GM18951 (cell line): ENCODE measurements around the gene BMAL2.

Experiments used
- POLR2A ChIP-seq: IDR thresholded peaks from 4 replicates; pipeline ENCODE4 v1.6.1; 2011; ENCODE audit warnings: mild to moderate bottlenecking; ENCODE audit not compliant: insufficient read length, insufficient read depth; ENCODE audit errors: extremely low read depth
- in situ Hi-C: fragments of 300-500 bp; cut with MboI; formaldehyde crosslinking; loops from one replicate; pipeline ENCODE4 v1.12.0; 2022; ENCODE audit warnings: low sequenced_read_pairs, mixed read lengths, inconsistent platforms; ENCODE audit not compliant: unreplicated experiment

The BMAL2 gene, protein sequence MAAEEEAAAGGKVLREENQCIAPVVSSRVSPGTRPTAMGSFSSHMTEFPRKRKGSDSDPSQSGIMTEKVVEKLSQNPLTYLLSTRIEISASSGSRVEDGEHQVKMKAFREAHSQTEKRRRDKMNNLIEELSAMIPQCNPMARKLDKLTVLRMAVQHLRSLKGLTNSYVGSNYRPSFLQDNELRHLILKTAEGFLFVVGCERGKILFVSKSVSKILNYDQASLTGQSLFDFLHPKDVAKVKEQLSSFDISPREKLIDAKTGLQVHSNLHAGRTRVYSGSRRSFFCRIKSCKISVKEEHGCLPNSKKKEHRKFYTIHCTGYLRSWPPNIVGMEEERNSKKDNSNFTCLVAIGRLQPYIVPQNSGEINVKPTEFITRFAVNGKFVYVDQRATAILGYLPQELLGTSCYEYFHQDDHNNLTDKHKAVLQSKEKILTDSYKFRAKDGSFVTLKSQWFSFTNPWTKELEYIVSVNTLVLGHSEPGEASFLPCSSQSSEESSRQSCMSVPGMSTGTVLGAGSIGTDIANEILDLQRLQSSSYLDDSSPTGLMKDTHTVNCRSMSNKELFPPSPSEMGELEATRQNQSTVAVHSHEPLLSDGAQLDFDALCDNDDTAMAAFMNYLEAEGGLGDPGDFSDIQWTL

DNA sequence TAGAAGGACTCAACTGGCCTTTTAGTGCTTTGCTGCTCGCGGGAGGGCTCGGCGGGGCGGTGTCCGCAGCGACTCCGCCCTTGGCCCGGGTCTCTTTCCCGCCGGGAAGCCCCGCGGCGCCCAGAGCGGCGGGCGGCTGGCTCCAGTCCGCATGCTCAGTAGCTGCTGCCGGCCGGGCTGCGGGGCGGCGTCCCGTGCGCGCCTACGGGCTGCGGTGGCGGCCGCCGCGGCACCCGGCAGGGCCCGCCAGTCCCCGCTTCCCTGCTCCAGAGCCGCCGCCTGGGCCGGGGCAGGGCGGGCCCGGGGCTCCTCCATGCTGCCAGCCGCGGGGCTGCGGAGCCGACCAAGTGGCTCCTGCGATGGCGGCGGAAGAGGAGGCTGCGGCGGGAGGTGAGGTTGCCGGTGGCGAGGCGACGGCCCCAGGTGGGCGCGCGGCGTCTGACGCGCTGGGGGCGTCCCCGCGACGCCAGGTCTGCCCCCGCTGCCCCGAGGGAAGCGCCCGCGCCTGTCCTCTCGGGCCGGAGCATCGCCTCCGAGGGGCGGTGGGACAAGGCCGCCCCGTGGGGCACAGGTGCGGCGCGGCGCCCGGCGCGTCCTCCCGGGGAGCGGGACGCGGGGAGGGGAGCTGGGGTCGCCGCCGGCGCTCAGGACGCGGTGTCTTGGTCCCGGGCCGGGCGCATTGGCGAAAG, at the start of gene BMAL2:
TSS of gene BMAL2 (plus strand) at position 123 of the 689 bp plus-strand sequence. CDS start at position 360, 237 bp downstream.
- peak; percentile 85 for TF ChIP-seq POLR2A
- in situ Hi-C loops = no loop called here

DNA sequence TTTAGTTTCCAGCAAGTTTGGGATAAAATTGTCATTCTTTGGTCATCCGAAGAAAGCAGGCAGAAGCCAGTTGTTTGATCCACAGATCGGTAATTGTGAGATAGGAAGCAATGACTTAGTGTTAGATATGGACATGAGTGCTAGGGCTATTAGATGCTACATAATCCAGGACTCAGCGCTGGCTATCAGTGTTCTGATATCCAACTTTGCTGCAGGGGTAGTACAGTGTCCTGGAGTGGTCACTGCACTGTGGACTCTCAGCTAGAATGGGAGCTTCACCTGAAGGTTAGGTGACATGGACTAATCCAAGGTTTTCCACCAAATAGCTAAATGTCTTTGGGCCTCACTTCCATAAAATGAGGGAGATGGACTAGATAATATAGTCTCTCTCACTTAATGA, 48.6 kb upstream of the BMAL2 start:
- TF ChIP-seq POLR2A = no peak
- in situ Hi-C loops = loop anchor here (25.0 kb wide), 1 partner anchor 247 kb away; no protein-coding TSS in a partner anchor

DNA sequence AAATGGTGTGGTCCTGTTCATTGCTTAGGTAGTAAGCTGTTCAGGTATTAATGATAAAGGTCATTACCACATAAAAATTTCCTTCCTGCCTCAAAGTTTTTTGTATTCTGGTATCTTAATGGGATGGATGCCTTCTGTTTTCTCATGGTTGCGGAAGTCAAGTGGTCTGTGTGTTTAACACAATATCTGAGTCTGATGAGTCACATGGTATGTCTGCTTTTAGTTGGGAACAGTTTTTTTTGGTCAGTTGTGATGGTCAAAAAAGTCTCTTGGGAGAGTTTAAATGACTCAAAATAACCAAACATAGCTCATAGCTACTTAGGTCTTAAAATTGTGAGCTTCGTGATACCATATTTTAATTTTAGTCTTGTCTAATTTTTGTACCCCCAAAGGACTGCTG, 47.9 kb upstream of the BMAL2 start:
- TF ChIP-seq POLR2A = no peak
- in situ Hi-C loops = loop anchor here (25.0 kb wide), 1 partner anchor 247 kb away; no protein-coding TSS in a partner anchor

DNA sequence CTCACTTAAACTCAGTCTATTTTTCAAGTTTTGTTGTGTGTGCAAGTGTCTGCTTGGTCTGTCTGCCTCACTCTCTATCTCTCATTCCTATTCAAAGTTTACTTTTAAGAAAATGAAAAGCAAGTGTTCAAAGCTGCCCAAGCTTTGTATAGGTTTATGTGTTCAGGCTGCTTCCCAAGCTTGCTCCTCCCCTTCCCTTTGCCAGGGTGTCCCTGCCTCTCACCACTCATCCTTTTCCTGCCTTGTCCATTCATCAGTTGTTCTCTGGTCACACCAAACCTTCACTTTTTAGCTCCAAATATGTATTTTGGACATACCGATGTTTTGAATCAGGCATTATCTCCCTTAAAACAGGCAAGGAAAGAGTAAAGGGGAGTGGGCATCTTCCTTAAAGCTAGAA, 47.2 kb upstream of the BMAL2 start:
- no peak for TF ChIP-seq POLR2A
- in situ Hi-C loops = loop anchor here (25.0 kb wide), 1 partner anchor 248 kb away; no protein-coding TSS in a partner anchor

DNA sequence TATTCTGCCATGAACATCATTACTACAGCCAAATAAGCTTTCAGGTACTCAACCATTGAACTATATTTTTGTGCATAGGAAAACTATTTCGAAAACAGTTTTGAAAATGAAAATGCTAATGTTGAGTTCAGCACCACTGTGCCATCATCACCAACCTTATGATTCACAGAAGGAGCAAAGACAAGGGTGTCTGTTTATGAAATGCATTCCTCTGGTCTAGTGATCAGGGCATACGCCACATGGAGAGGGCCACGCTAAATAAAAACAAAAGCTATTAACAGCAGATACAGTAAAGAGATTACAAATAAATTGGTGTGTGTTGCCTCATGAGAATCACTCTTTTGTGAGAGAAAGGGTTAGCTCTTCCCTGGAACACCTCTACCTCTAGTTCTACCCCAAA, 43.2 kb upstream of the BMAL2 start:
- in situ Hi-C loops = loop anchor here (25.0 kb wide), 1 partner anchor 252 kb away; no protein-coding TSS in a partner anchor
- TF ChIP-seq POLR2A = no peak

DNA sequence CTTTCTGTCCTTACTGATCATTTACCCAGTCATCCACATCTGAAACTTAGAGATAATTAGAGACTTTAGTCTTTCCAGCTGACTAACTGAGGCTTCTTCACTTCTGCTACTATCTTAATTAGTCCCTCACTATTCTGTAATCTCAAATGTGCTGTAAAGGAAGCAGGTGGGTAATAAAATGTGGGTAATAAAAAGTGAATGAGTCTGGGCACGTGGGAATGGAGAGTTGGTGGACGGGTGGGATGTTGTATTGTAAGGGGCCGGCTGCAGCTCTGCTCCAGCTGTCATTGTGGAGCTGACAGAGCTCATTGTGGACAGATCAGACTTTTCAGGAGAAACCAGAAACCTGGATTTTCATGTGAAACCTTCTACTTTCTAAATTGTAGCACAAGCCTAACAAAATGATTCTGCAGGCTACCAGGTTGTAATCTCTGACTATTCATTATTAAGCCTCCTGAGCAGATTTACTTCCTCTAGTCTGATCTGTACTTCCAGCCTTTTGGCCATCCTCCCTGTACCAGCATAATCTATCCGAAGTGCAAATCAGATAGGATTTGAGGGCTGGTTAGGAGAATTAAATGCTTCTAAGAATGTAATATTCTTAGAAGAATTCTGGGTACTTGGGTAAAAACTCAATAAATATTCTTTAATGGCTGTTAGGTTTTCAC, 42.0 kb upstream of the BMAL2 start:
- in situ Hi-C loops = loop anchor here (25.0 kb wide), 1 partner anchor 253 kb away; no protein-coding TSS in a partner anchor
- TF ChIP-seq POLR2A = no peak

DNA sequence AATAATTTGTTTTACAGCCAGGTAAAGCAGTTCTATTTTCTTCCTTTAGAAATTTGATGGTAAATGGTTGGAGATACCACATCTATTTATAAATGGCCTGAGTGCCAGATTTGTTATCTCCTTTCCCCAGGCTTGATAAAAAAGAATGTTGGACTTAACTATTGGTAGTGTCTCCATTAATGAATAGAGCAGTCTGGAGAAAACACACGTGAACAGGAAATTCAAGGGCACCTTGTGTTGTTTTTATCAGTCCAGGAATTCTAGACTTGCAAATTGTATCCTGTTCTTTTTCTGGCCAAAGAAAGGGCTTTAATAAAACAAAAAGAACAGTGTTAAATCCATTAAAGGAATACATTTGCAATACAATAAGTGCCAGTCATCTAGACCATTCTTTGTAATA, 40.8 kb upstream of the BMAL2 start:
- in situ Hi-C loops = loop anchor here (25.0 kb wide), 1 partner anchor 255 kb away; no protein-coding TSS in a partner anchor
- TF ChIP-seq POLR2A = no peak

DNA sequence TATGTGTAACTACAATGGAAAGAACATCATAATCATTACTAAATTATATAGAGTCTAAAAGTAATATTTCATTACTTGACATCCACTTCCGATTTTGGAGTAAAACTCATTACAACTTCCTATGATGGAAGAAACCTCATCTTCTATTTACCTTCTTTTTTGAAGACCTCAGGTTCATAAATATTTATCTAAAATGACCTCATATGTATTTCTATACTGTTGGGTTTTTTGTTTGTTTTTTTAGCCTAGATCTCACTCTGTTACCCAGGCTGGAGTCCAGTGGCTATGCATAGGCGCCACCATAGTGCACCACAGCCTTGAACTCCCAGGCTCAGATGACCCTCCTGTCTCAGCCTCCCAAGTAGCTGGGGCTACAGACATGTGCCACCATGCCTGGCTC, 39.9 kb upstream of the BMAL2 start:
- in situ Hi-C loops = loop anchor here (25.0 kb wide), 1 partner anchor 255 kb away; no protein-coding TSS in a partner anchor
- no peak for TF ChIP-seq POLR2A

DNA sequence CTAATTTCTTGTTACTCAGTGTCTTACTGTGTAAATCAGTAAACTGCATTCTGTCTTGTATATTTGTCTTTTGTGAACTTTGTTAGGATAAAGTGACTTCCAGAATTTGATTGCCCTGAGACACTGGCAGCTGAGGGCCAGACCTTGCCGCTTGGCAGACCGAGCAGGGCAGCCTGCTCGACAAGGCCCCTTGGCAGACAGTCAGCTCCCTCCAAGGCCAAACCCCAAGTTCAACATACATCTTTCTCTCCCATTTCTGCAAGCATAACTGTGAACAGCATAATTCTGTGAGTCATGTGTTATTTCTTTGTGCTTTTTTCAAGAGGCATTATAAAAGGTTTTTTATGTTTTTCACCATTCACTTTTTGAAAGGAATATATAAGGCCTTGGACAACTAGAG, 39.2 kb upstream of the BMAL2 start:
- in situ Hi-C loops = loop anchor here (25.0 kb wide), 1 partner anchor 256 kb away; no protein-coding TSS in a partner anchor
- TF ChIP-seq POLR2A = no peak

DNA sequence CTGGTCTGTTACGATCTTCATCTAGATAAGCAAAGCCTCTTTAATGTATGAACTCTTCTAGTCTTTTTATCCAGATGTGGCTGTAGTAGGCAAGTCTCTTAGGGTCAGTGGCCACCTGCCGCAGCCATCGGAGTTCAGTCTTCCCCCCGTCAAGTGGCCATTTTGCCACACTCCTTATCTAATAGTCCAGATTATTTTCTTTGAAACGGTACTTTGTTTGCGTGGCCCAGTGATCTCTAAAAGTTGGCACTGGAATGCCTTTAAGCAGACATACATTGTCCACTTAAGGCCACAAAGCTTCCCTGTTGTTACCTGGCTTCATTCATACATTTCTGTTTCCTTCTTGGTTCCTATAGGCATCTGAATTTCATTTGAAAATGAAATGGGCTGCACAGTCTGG, 36.0 kb upstream of the BMAL2 start:
- in situ Hi-C loops = loop anchor here (25.0 kb wide), 1 partner anchor 259 kb away; no protein-coding TSS in a partner anchor
- no peak for TF ChIP-seq POLR2A

DNA sequence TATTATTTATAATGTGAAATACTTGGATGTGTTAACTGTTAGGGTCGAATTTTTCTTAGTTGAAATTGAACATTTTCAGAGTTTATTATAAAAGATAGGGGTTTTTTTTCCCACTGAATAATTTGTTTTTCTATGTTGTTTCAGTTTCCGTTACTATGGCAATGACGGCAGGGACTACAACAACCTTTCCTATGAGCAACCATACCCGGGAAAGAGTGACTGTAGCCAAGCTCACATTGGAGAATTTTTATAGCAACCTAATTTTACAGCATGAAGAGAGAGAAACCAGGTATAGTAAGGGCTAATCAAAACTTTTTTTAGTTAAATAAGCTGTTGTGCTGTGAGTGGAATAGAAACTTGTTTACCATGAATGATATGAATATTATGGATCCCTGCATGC, 35.1 kb upstream of the BMAL2 start:
- in situ Hi-C loops = loop anchor here (25.0 kb wide), 1 partner anchor 260 kb away; no protein-coding TSS in a partner anchor
- TF ChIP-seq POLR2A = no peak

DNA sequence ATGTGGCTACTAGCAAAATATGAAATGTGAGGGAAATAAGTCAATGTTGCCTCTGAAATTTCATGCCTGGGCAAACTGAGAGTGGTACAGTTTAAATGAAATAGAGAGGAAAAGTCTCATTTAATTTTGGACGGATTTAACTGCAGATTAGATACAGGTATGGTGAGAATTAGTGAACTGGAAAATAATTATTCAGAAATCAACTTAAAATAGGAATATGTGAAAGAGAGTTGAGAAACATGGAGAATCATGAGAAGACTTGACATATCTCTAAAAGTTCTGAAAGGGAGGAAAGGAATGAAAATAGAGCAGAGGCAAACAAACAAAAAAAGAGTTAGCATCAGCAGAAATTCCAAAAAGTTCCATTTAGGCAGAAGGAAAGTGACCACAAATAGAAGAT, 33.5 kb upstream of the BMAL2 start:
- in situ Hi-C loops = loop anchor here (25.0 kb wide), 1 partner anchor 262 kb away; no protein-coding TSS in a partner anchor
- no peak for TF ChIP-seq POLR2A

DNA sequence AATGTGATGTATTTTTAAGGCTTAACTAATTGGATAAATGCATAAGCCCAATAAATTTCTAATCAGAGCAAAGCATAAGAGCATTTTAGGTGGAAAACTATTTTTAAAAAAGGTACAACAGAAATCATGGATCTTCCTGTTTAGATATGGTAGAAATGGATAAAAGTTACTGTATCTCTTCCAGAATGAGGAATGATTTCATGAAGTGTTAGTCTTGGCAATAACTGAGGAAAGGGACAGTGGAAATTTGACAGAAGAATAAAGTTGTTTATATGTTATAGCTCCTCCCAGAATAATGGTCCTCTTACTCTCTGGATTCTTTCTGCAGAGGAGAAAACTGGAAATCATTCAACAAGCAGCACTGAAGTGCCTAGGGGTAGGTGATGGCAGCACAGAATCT, 32.4 kb upstream of the BMAL2 start:
- in situ Hi-C loops = no loop called here

More for the DNA sequence above, 32.4 kb upstream of the BMAL2 start:
- TF ChIP-seq POLR2A = no peak
